Osteoblast (primary cell): ENCODE measurements around the gene PCDHB14. TPM values are rescaled to one million over a fixed set of nuclear protein-coding genes. Genes with fewer than 3 reads are reported as not detected.
"Not testable (repeated sequence)": the region's sequence is repeated elsewhere in the genome, so short reads cannot be mapped to it uniquely, and the experiment has no call there.

Experiments used
- DNase-seq: peaks from one replicate; pipeline ENCODE4 v3.0.0; 2011; ENCODE audit warnings: low spot score, mixed read lengths; ENCODE audit not compliant: insufficient read length; ENCODE audit errors: missing footprints
- H2AFZ ChIP-seq: 2 replicates; pipeline ENCODE4 v1.6.0; 2011; ENCODE audit warnings: mild to moderate bottlenecking, low read length
- H3K27ac ChIP-seq: 2 replicates; pipeline ENCODE4 v1.5.1; 2011; ENCODE audit warnings: mild to moderate bottlenecking, low read depth, low read length, moderate library complexity
- H3K27me3 ChIP-seq: 2 replicates; pipeline ENCODE4 v1.6.0; 2012; ENCODE audit warnings: mild to moderate bottlenecking, control low read depth, inconsistent platforms, low read length, moderate library complexity; ENCODE audit not compliant: insufficient read depth
- H3K36me3 ChIP-seq: 2 replicates; pipeline ENCODE4 v1.5.1; 2011; ENCODE audit warnings: mild to moderate bottlenecking, low read length, control low read depth, moderate library complexity; ENCODE audit not compliant: insufficient read depth
- H3K4me1 ChIP-seq: 2 replicates; pipeline ENCODE4 v1.5.1; 2011; ENCODE audit warnings: mild to moderate bottlenecking, low read length, control low read depth, moderate library complexity; ENCODE audit not compliant: insufficient read depth
- H3K4me2 ChIP-seq: 2 replicates; pipeline ENCODE4 v1.6.0; 2011; ENCODE audit warnings: mild to moderate bottlenecking, low read length; ENCODE audit not compliant: insufficient read depth
- H3K4me3 ChIP-seq: fragments of 200-600 bp; sonication (generic); 3 replicates; pipeline ENCODE4 v1.5.1; 2012; ENCODE audit warnings: mild to moderate bottlenecking, low read length, inconsistent platforms; ENCODE audit not compliant: insufficient read depth
- H3K79me2 ChIP-seq: 2 replicates; pipeline ENCODE4 v1.6.0; 2012; ENCODE audit warnings: mild to moderate bottlenecking, low read length, control low read depth, inconsistent platforms; ENCODE audit not compliant: insufficient read depth
- H3K9me3 ChIP-seq: 2 replicates; pipeline ENCODE4 v1.5.1; 2011; ENCODE audit warnings: low read depth, low read length, control low read depth
- H4K20me1 ChIP-seq: 2 replicates; pipeline ENCODE4 v1.6.0; 2012; ENCODE audit warnings: mild to moderate bottlenecking, low read length, control low read depth; ENCODE audit not compliant: insufficient read depth
- CTCF ChIP-seq: IDR thresholded peaks from 2 replicates; pipeline ENCODE4 v1.5.1; 2011; ENCODE audit warnings: mild to moderate bottlenecking, low read depth, low read length, moderate library complexity; ENCODE audit errors: extremely low read depth
- total RNA-seq: library from RNA; depleted of rRNA; stranded (reverse); fragments of >200 nt; gene quantifications from 2 replicates; pipeline ENCODE4 v1.2.3, GENCODE V29; 2012

The PCDHB14 gene
- 2.7 and 2.9 TPM in 2 replicates for total RNA-seq

- H3K36me3 ChIP-seq, result no peaks in the 10 kb centered on the region
- H4K20me1 ChIP-seq, result no peaks in the 10 kb centered on the region
- H3K4me2 ChIP-seq, result peak within 1 kb of the TSS; percentile 65
- H3K9me3 ChIP-seq, result no peaks in the 10 kb centered on the region
- H3K4me1 ChIP-seq, result no peaks in the 10 kb centered on the region
- peak; percentile 42 for TF ChIP-seq CTCF
- peak within 1 kb of the TSS; percentile 42 for H2AFZ ChIP-seq
- H3K27ac ChIP-seq, result no peak within 1 kb of the TSS
- H3K79me2 ChIP-seq, result no peaks in the 10 kb centered on the region
- H3K4me3 ChIP-seq, result peak within 1 kb of the TSS; percentile 62
- DNase-seq, result no peak
- H3K27me3 ChIP-seq, result no peaks in the 10 kb centered on the region
Measured at GRCh38 chr5:141223112-141223783, at the start of gene PCDHB14. TSS of gene PCDHB14 (plus strand) at chr5:141223343. CDS start at chr5:141223506, 163 bp downstream.

GRCh38 chr5:141174291-141175104 is 48.6 kb upstream of the PCDHB14 start:
- H3K79me2 ChIP-seq, H3K9me3 ChIP-seq, H3K4me3 ChIP-seq, H3K36me3 ChIP-seq, H4K20me1 ChIP-seq, H2AFZ ChIP-seq, H3K27ac ChIP-seq, H3K27me3 ChIP-seq, DNase-seq, H3K4me1 ChIP-seq, H3K4me2 ChIP-seq: not testable (repeated sequence)

GRCh38 chr5:141175933-141176332 is 47.2 kb upstream of the PCDHB14 start:
- Histone ChIP-seq H3K4me2 (no peak overlapping the region), H3K27ac (no peak overlapping the region), H3K9me3 (no peaks in the 10 kb centered on the region), H4K20me1 (no peaks in the 10 kb centered on the region), H3K27me3 (no peaks in the 10 kb centered on the region), H3K4me3 (no peak overlapping the region), H2AFZ (no peak overlapping the region), H3K4me1 (no peaks in the 10 kb centered on the region), H3K79me2 (no peaks in the 10 kb centered on the region), H3K36me3 (no peaks in the 10 kb centered on the region)
- no peak for TF ChIP-seq CTCF
- no peak for DNase-seq

- not testable (repeated sequence) for H2AFZ ChIP-seq, H4K20me1 ChIP-seq, H3K9me3 ChIP-seq, H3K4me2 ChIP-seq, H3K79me2 ChIP-seq, H3K36me3 ChIP-seq, H3K4me1 ChIP-seq, H3K27ac ChIP-seq, DNase-seq, H3K27me3 ChIP-seq, H3K4me3 ChIP-seq
- TF ChIP-seq CTCF, result peak; percentile 17
Measured at GRCh38 chr5:141177577-141178191, 45.5 kb upstream of the PCDHB14 start, which contains the start of gene PCDHB8. TSS of gene PCDHB8 (plus strand) at chr5:141177790. CDS start at chr5:141178035, 245 bp downstream.

- H3K4me3 ChIP-seq, H3K79me2 ChIP-seq: not testable (repeated sequence)
Measured at GRCh38 chr5:141179371-141179770, 43.8 kb upstream of the PCDHB14 start.

GRCh38 chr5:141179876-141180275 is 43.3 kb upstream of the PCDHB14 start:
- not testable (repeated sequence) for H4K20me1 ChIP-seq, H3K27me3 ChIP-seq, H3K9me3 ChIP-seq, H3K36me3 ChIP-seq, H3K79me2 ChIP-seq, H3K4me1 ChIP-seq, H3K4me3 ChIP-seq, H2AFZ ChIP-seq, H3K4me2 ChIP-seq, H3K27ac ChIP-seq, DNase-seq

More at GRCh38 chr5:141179371-141179770, 43.8 kb upstream of the PCDHB14 start:
- not testable (repeated sequence) for DNase-seq, H3K36me3 ChIP-seq, H3K4me1 ChIP-seq, H3K4me2 ChIP-seq, H3K27ac ChIP-seq, H3K9me3 ChIP-seq, H3K27me3 ChIP-seq, H2AFZ ChIP-seq, H4K20me1 ChIP-seq
